Uterus (tissue), 2 donors: ENCODE measurements around the gene EPS15.

Source experiments
- CTCF ChIP-seq, 4 experiments: fragments of 200-600 bp in 2 of 4; fragments of 450-650 bp in 2 of 4; sonication (generic) in 2 of 4; IDR thresholded peaks; one replicate each; pipeline ENCODE4 v1.5.1; 2016 to 2019; ENCODE audit warnings: antibody characterized with exemption in 4 of 4, mild to moderate bottlenecking in 2 of 4, moderate library complexity in 1 of 4
- POLR2A ChIP-seq, 2 donors: fragments of 450-650 bp; IDR thresholded peaks; one replicate each; pipeline ENCODE4 v1.6.1; 2016; ENCODE audit warnings: antibody characterized with exemption in 2 of 2, mild to moderate bottlenecking in 1 of 2, moderate library complexity in 1 of 2

- TF ChIP-seq CTCF (IDR thresholded peaks at IDR 0.05), result no peak
- TF ChIP-seq POLR2A (IDR thresholded peaks at IDR 0.05), result no peak
These were observed 202.3 kb downstream of the EPS15 start for GRCh38 chr1:51316846-51317120.
